GM12878 (cell line): ENCODE results near the gene ZNF213. TPM values are rescaled to one million over a fixed set of nuclear protein-coding genes. Genes with fewer than 3 reads are reported as not detected.

Source experiments
- ATAC-seq: fragments of 200-7000 bp; cut with Tn5 transposase; 3 replicates; pipeline ENCODE4 v1.9.1; 2020; ENCODE audit warnings: mild to moderate bottlenecking, moderate library complexity
- BruUV-seq: library from RNA; stranded (reverse); fragments of 400-500 nt; replicated peaks from 2 replicates; lab custom pipeline; 2021; lab: Mats Ljungman, UMichigan
- CTCF ChIA-PET: fragments of 300-600 bp; sonication (Branson Sonifier 250); formaldehyde crosslinking; extraction: SDS; loops from one replicate; lab custom pipeline; 2021; ENCODE audit warnings: inconsistent platforms; lab: Yijun Ruan, JAX
- POLR2A ChIA-PET: fragments of 350-600 bp; formaldehyde crosslinking; extraction: SDS; loops from one replicate; lab custom pipeline; 2021; ENCODE audit warnings: inconsistent platforms; lab: Charles Lee
- RAD21 ChIA-PET: fragments of 300-600 bp; sonication (Branson Sonifier 250); formaldehyde crosslinking; loops from one replicate; lab custom pipeline; 2023; ENCODE audit warnings: antibody characterized with exemption; ENCODE audit not compliant: unreplicated experiment; lab: Charles Lee
- SMC1A ChIA-PET: fragments of 300-600 bp; sonication (Branson Sonifier 250); formaldehyde crosslinking; loops from one replicate; lab custom pipeline; 2023; ENCODE audit not compliant: unreplicated experiment, uncharacterized antibody; lab: Charles Lee
- DNase-seq: peaks from one replicate; pipeline ENCODE4 v3.0.0-alpha.2; 2011; ENCODE audit warnings: low read depth, low spot score
- FAIRE-seq: peaks from 3 replicates; lab custom pipeline; 2011; peaks lifted over from hg19 to GRCh38; lab: Jason Lieb, UNC
- H2AFZ ChIP-seq: 2 replicates; pipeline ENCODE4 v1.6.0; 2011; ENCODE audit warnings: low read depth, low read length, control low read depth; ENCODE audit not compliant: control insufficient read depth
- H3K27ac ChIP-seq: 2 replicates; pipeline ENCODE4 v1.5.1; 2011; ENCODE audit warnings: control low read depth; ENCODE audit not compliant: control insufficient read depth, insufficient read depth
- H3K27me3 ChIP-seq, 2 experiments: replicated peaks in 1 of 2; 2 replicates each; pipeline versions ENCODE4 v1.6.0 to v1.6.1; 2011; ENCODE audit warnings: low read length in 1 of 2; ENCODE audit not compliant: control insufficient read depth in 2 of 2, insufficient read depth in 2 of 2
- H3K36me3 ChIP-seq, 2 experiments: 2 replicates each; pipeline ENCODE4 v1.5.1; 2011; ENCODE audit warnings: low read length in 1 of 2; ENCODE audit not compliant: control insufficient read depth in 2 of 2, insufficient read depth in 2 of 2
- H3K4me1 ChIP-seq: 2 replicates; pipeline ENCODE4 v1.6.1; 2011; ENCODE audit warnings: mild to moderate bottlenecking, low read length, moderate library complexity, mixed read lengths; ENCODE audit not compliant: control insufficient read depth, insufficient read depth
- H3K4me2 ChIP-seq: 2 replicates; pipeline ENCODE4 v1.6.0; 2011; ENCODE audit warnings: control low read depth; ENCODE audit not compliant: control insufficient read depth, insufficient read depth
- H3K4me3 ChIP-seq: fragments of 200-600 bp; sonication (generic); 2 replicates; pipeline ENCODE4 v1.5.1; 2016
- H3K79me2 ChIP-seq: 2 replicates; pipeline ENCODE4 v1.6.0; 2011; ENCODE audit warnings: low read length; ENCODE audit not compliant: control insufficient read depth, insufficient read depth
- H3K9ac ChIP-seq: 2 replicates; pipeline ENCODE4 v1.8.0; 2011; ENCODE audit warnings: low read length, control low read depth, mixed read lengths; ENCODE audit not compliant: control insufficient read depth, insufficient read depth
- H3K9me3 ChIP-seq: replicated peaks from 3 replicates; pipeline ENCODE4 v1.5.1; 2011; ENCODE audit warnings: mild to moderate bottlenecking, low read length; ENCODE audit not compliant: control insufficient read depth, insufficient read depth
- H4K20me1 ChIP-seq: 2 replicates; pipeline ENCODE4 v1.6.0; 2011; ENCODE audit not compliant: control insufficient read depth, insufficient read depth
- BRCA1 ChIP-seq: IDR thresholded peaks from 2 replicates; pipeline ENCODE4 v1.6.1; 2011; ENCODE audit warnings: low read depth, low read length, improper control_type of control experiment
- E2F8 ChIP-seq: fragments of 450-650 bp; IDR thresholded peaks from 2 replicates; pipeline ENCODE4 v1.6.1; 2018; ENCODE audit warnings: mild to moderate bottlenecking, low read depth, moderate library complexity; ENCODE audit not compliant: partially characterized antibody
- EED ChIP-seq: sonication (generic); IDR thresholded peaks from 2 replicates; pipeline ENCODE4 v1.6.1; 2016; ENCODE audit warnings: antibody characterized with exemption, low read depth
- LARP7 ChIP-seq: fragments of 450-650 bp; IDR thresholded peaks from 2 replicates; pipeline ENCODE4 v1.6.1; 2017; ENCODE audit warnings: mild to moderate bottlenecking
- MTA3 ChIP-seq: IDR thresholded peaks from 2 replicates; pipeline ENCODE4 v1.6.1; 2012; ENCODE audit warnings: low read length, inconsistent platforms, borderline replicate concordance
- MYB ChIP-seq: fragments of 150-350 bp; IDR thresholded peaks from 2 replicates; pipeline ENCODE4 v1.6.1; 2014; ENCODE audit warnings: mild to moderate bottlenecking, low read depth, low read length, borderline replicate concordance
- NR2F1 ChIP-seq: fragments of 450-650 bp; conservative IDR thresholded peaks from 2 replicates; pipeline ENCODE4 v1.6.1; 2017; ENCODE audit warnings: mild to moderate bottlenecking
- REST ChIP-seq: IDR thresholded peaks from 2 replicates; pipeline ENCODE4 v1.6.1; 2012; ENCODE audit warnings: mild to moderate bottlenecking, low read depth, low read length
- RUNX3 ChIP-seq: IDR thresholded peaks from 2 replicates; pipeline ENCODE4 v1.6.1; 2012; ENCODE audit warnings: low read length, inconsistent platforms
- SMC3 ChIP-seq: IDR thresholded peaks from 2 replicates; pipeline ENCODE4 v1.6.1; 2011; ENCODE audit warnings: low read length, improper control_type of control experiment, borderline replicate concordance
- SPI1 ChIP-seq: IDR thresholded peaks from 2 replicates; pipeline ENCODE4 v1.6.1; 2011; ENCODE audit warnings: low read depth, mild to moderate bottlenecking, low read length, moderate library complexity, borderline replicate concordance; ENCODE audit not compliant: insufficient read depth
- WRNIP1 ChIP-seq: IDR thresholded peaks from 2 replicates; pipeline ENCODE4 v1.6.1; 2011; ENCODE audit warnings: low read depth, low read length, improper control_type of control experiment, borderline replicate concordance
- ZNF207 ChIP-seq: fragments of 450-650 bp; IDR thresholded peaks from 2 replicates; pipeline ENCODE4 v1.6.1; 2014; ENCODE audit warnings: antibody characterized with exemption, mild to moderate bottlenecking, borderline replicate concordance
- ZNF622 ChIP-seq: fragments of 450-650 bp; IDR thresholded peaks from 2 replicates; pipeline ENCODE4 v1.6.1; 2017; ENCODE audit warnings: mild to moderate bottlenecking, inconsistent platforms
- WGBS: methylation state at CpG from one replicate; pipeline ENCODE4 v1.1.6; 2016; ENCODE audit warnings: low lambda C conversion rate; ENCODE audit not compliant: insufficient replicate concordance, insufficient coverage; ENCODE audit errors: missing lambda C conversion rate; 5-methylcytosine and 5-hydroxymethylcytosine counted together
- in situ Hi-C: fragments of 300-500 bp; cut with MboI; formaldehyde crosslinking; loops from 9 replicates; pipeline ENCODE4 v1.14.3; 2018; ENCODE audit warnings: mixed read lengths
- intact Hi-C: fragments of 100-400 bp; cut with micrococcal nuclease; formaldehyde crosslinking; loops from one replicate; pipeline ENCODE4 v1.14.2; 2022; ENCODE audit not compliant: unreplicated experiment
- polyA plus RNA-seq, 11 experiments: library from polyadenylated mRNA; depleted of rRNA in 4 of 11; unstranded in 6 of 11; stranded (reverse) in 5 of 11; fragments of >200 nt; fragmentation: Nextera tagmentation in 4 of 11; fragmentation: Illumina TruSeq in 1 of 11; extraction: Ambion mirVana in 4 of 11; extraction: Trizol in 1 of 11; gene quantifications; 1 replicate in 1 of 11; 2 replicates in 10 of 11; pipeline versions ENCODE4 v1.2.1 to v1.2.3, GENCODE V29; 2011 to 2016; ENCODE audit warnings: inconsistent platforms in 2 of 11, missing spikeins in 2 of 11, low read depth in 1 of 11
- total RNA-seq, 4 experiments: library from RNA; depleted of rRNA in 3 of 4; stranded (reverse); fragments of >200 nt in 3 of 4; fragmentation: Illumina TruSeq in 1 of 4; extraction: Trizol in 1 of 4; gene quantifications; 2 replicates each; pipeline versions ENCODE4 v1.2.1 to v1.2.3, GENCODE V29; 2013 to 2021
- TF ChIP-seq, protein P1 (sequence below): IDR thresholded peaks from 2 replicates; pipeline ENCODE4 v1.6.1; 2011; ENCODE audit warnings: low read depth, mild to moderate bottlenecking, low read length, moderate library complexity, borderline replicate concordance; ENCODE audit errors: extremely low read depth

ZNF213 gene
- total and polyA plus RNA-seq, 10 of the 15 experiments (the other 5 are each of a cell fraction or from before 2014, with no cell fraction given), result 0.53 to 9.4 (median 1.1) TPM

GRCh38 chr16:3087243-3088235 lies 47.3 kb upstream of the ZNF213 start (continued):
- TF ChIP-seq REST (peak; percentile 54; the same call in 1 of the 2 replicates), LARP7 (no peak), MYB (no peak), NR2F1 (peak; percentile 52), SMC3 (peak; percentile 30; the same call in 1 of the 2 replicates)

DNA sequence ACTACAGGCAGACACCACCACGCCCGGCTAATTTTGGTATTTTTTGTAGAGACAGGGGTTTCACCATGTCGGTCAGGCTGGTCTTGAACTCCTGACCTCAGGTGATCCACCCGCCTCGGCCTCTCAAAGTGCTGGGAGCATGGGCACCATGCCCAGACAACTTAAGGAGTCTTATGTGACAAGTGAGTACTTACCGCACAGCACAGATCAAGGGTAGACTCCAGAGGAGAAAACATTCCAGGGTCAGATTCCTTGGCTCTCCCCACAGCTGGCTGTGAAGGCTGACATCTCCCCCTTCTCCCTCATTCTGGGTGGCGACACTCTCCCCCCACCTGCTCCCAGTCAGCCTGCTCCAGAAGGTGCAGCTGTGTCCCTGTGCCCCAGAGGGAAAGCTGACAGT lies 46.4 kb upstream of the ZNF213 start:
- CTCF ChIA-PET, result interaction anchor here (1.1 to 21.2 kb wide), 3 partner anchors 14 to 40 kb away, joined by 3 to 396 read pairs (median 5); no protein-coding TSS in a partner anchor
- SMC1A ChIA-PET, result interaction anchor here (0.5 kb wide), 1 partner anchor 17 kb away, joined by 3 read pairs; no protein-coding TSS in a partner anchor
- Histone ChIP-seq H3K27ac (no peak overlapping the region), H3K9ac (no peak overlapping the region), H3K36me3 (no peaks in the 10 kb centered on the region), H2AFZ (no peak overlapping the region), H3K9me3 (no peaks in the 10 kb centered on the region), H3K27me3 (no peaks in the 10 kb centered on the region), H3K4me1 (no peaks in the 10 kb centered on the region), H3K4me2 (no peak overlapping the region), H3K79me2 (no peaks in the 10 kb centered on the region), H4K20me1 (no peaks in the 10 kb centered on the region), H3K4me3 (no peak overlapping the region)
- in situ Hi-C loops, result no loop called here
- RAD21 ChIA-PET, result interaction anchor here (0.5 kb wide), 1 partner anchor 349 kb away, joined by 3 read pairs; no protein-coding TSS in a partner anchor
- DNase-seq (no peak), ATAC-seq (no peak), FAIRE-seq (no peak)
- WGBS, result 47% methylated on average over 7 of the region's 7 CpGs
- intact Hi-C loops, result no loop called here
- POLR2A ChIA-PET, result interaction anchor here (1.4 kb wide), 1 partner anchor 9 kb away, joined by 3 read pairs; no protein-coding TSS in a partner anchor
- BruUV-seq, result no TSS peak
- TF ChIP-seq E2F8 (no peak), SPI1 (no peak), EED (no peak), ZNF622 (no peak), RUNX3 (no peak), BRCA1 (no peak), WRNIP1 (no peak), ZNF207 (no peak), MTA3 (no peak)
- TF ChIP-seq, protein P1, sequence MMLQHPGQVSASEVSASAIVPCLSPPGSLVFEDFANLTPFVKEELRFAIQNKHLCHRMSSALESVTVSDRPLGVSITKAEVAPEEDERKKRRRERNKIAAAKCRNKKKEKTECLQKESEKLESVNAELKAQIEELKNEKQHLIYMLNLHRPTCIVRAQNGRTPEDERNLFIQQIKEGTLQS, result no peak
